Esophagus muscularis mucosa (tissue), 4 donors: ENCODE measurements around the gene WDCP.

ENCODE experiments used
- EP300 ChIP-seq: sonication (generic); formaldehyde crosslinking; IDR thresholded peaks from one replicate; pipeline ENCODE4 v1.6.1; 2017; ENCODE audit warnings: antibody characterized with exemption
- POLR2AphosphoS5 ChIP-seq, 2 donors: sonication (generic); formaldehyde crosslinking; IDR thresholded peaks; one replicate each; pipeline ENCODE4 v1.6.1; 2017; ENCODE audit warnings: antibody characterized with exemption in 2 of 2
- TF ChIP-seq, protein P1 (sequence below), 3 experiments: fragments of 200-600 bp in 2 of 3; fragments of 450-650 bp in 1 of 3; sonication (generic) in 2 of 3; IDR thresholded peaks; one replicate each; pipeline ENCODE4 v1.5.1; 2017 to 2019; ENCODE audit warnings: antibody characterized with exemption in 3 of 3, mild to moderate bottlenecking in 2 of 3, moderate library complexity in 1 of 3

DNA sequence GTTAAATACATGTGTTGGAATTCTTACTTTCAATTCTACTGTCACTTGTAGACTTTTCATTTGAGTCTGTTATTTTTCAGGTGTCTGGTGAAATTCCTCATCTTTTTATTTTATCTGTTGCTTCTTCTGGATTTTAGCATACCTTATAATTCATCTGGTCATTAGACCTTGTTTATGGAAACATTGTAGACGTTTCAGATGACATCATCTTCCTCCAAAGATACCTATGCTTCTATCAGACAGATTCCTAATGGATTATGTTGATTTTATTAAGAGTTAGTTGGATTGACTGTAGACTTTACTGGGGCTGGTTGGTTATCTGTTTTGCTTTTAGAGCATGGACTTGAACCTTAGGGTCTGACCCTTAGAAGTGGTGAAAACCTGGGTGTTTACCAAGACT lies 52.6 kb downstream of the WDCP start:
- TF ChIP-seq, protein P1, sequence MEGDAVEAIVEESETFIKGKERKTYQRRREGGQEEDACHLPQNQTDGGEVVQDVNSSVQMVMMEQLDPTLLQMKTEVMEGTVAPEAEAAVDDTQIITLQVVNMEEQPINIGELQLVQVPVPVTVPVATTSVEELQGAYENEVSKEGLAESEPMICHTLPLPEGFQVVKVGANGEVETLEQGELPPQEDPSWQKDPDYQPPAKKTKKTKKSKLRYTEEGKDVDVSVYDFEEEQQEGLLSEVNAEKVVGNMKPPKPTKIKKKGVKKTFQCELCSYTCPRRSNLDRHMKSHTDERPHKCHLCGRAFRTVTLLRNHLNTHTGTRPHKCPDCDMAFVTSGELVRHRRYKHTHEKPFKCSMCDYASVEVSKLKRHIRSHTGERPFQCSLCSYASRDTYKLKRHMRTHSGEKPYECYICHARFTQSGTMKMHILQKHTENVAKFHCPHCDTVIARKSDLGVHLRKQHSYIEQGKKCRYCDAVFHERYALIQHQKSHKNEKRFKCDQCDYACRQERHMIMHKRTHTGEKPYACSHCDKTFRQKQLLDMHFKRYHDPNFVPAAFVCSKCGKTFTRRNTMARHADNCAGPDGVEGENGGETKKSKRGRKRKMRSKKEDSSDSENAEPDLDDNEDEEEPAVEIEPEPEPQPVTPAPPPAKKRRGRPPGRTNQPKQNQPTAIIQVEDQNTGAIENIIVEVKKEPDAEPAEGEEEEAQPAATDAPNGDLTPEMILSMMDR (IDR thresholded peaks at IDR 0.05): no peak
- no peak for TF ChIP-seq POLR2AphosphoS5 (IDR thresholded peaks at IDR 0.05)
- TF ChIP-seq EP300: no peak
